ENCODE results near the gene APOB. TPM values are rescaled to one million over a fixed set of nuclear protein-coding genes. Genes with fewer than 3 reads are reported as not detected.
A peak's percentile ranks its signal among the peaks of the same experiment; 100 is the strongest.

APOB gene
- total and polyA plus RNA-seq, 2 of the 13 experiments (the other 11 are each of a cell fraction or from before 2014, with no cell fraction given) = 1,569 to 2,515 TPM

GRCh38 chr2:21040468-21041377 is 3.1 kb downstream of the APOB start (continued):
- TF ChIP-seq REST (IDR thresholded peaks at IDR 0.05; ENCODE audit: borderline replicate concordance in 1 of 2, low read depth in 1 of 2, low read length in 2 of 2) (peak in 1 of 2 experiments; percentile 10; a peak in 1 of 4 replicates), EZH2 (conservative IDR thresholded peaks at IDR 0.05; ENCODE audit: low read depth, low read length) (no peak), BRD4 (CRISPR knock-in tag; IDR thresholded peaks at IDR 0.05) (0 out of 2 replicates have a peak, but pooled peaks have one; percentile 8), PLRG1 (conservative IDR thresholded peaks at IDR 0.05) (no peak)

DNA sequence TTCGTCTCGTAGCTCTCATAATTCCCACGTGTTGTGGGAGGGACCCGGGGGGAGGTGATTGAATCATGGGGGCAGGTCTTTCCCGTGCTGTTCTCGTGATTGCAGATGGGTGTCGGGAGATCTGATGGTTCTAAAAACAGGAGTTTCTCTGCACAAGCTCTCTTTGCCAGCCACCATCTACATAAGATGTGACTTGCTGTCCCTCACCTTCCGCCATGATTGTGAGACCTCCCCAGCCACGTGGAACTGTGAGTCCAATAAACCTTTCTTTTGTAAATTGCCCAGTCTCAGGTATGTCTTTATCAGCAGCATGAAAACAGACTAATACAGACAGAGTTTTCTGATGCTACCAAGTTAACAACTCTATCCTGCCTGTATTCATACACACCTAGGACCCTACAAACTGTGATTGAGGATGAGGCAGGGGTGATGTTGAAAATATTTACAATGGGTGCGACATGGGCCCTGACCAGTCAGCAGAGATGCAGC is 3.9 kb downstream of the APOB start:
- H3K79me2 ChIP-seq (ENCODE audit: insufficient read depth, low read length) = peaks cover 96% of the 10 kb centered on the region
- H3K4me1 ChIP-seq (ENCODE audit: insufficient read depth, low read length) = peaks cover 76% of the 10 kb centered on the region
- H3K9me3 ChIP-seq (ENCODE audit: low read length) = no peaks in the 10 kb centered on the region
- ATAC-seq = no peak
- no peak for FAIRE-seq
- no peaks in the 10 kb centered on the region; a peak in 1 of 5 replicates for H3K27me3 ChIP-seq (ENCODE audit: control insufficient read depth in 1 of 2, insufficient read depth in 2 of 2, low read length in 2 of 2)
- H2AFZ ChIP-seq (ENCODE audit: low read length) = no peak overlapping the region
- H3K4me3 ChIP-seq (replicated peaks in 1 of 3; ENCODE audit: insufficient read depth in 1 of 3, low read depth in 2 of 3, low read length in 3 of 3) = peak overlapping the region; percentile 88 to 96 (median 91)
- H3K27ac ChIP-seq (ENCODE audit: extremely low read length, insufficient read depth, low read length) = peak overlapping the region; percentile 99
- peaks cover 50 to 80% of the 10 kb centered on the region in 2 experiments for H3K36me3 ChIP-seq (replicated peaks in 1 of 2; ENCODE audit: control insufficient read depth in 1 of 2, insufficient read depth in 2 of 2, low read length in 2 of 2)
- peak overlapping the region; percentile 93 for H3K4me2 ChIP-seq (ENCODE audit: low read depth, low read length)
- ChIA-PET POLR2A (interaction anchor here (0.9 to 13.2 kb wide), 6 partner anchors 8 to 78 kb away, joined by 3 to 317 read pairs (median 114); no protein-coding TSS in a partner anchor), CTCF (ENCODE audit: low intra/inter-chr PET ratio, low total read pairs) (no interaction called here)
- H3K9ac ChIP-seq (ENCODE audit: insufficient read depth, low read depth, low read length) = peak overlapping the region; percentile 98
- in situ Hi-C loops (cut with HindIII; ENCODE audit: extremely low pct_ligation_motif_present, low pct_unique_long_range_greater_than_20kb) (loop anchor here (5.0 kb wide), 1 partner anchor 77 kb away; no protein-coding TSS in a partner anchor), intact Hi-C loops (cut with micrococcal nuclease; ENCODE audit: unreplicated experiment) (no loop called here)
- BruUV-seq (replicated peaks) = no TSS peak
- H4K20me1 ChIP-seq (ENCODE audit: insufficient read depth, low read length) = peaks cover 83% of the 10 kb centered on the region
- 24% methylated on average over 10 of the region's 10 CpGs for WGBS (ENCODE audit: low lambda C conversion rate)
- no peak for DNase-seq (ENCODE audit: low spot score)
- TF ChIP-seq PAF1 (CRISPR knock-in tag; IDR thresholded peaks at IDR 0.05) (peak; percentile 91), CBFB (CRISPR knock-in tag; IDR thresholded peaks at IDR 0.05) (0 out of 2 replicates have a peak, but pooled peaks have one; percentile 34), ZNF124 (CRISPR knock-in tag; IDR thresholded peaks at IDR 0.05) (no peak), RBM22 (optimal IDR thresholded peaks at IDR 0.05; ENCODE audit: low read length) (peak; percentile 98), ZBTB1 (CRISPR knock-in tag; IDR thresholded peaks at IDR 0.05; ENCODE audit: borderline replicate concordance) (peak; percentile 55; the same call in 1 of the 2 replicates), ZNF782 (CRISPR knock-in tag; IDR thresholded peaks at IDR 0.05; ENCODE audit: borderline replicate concordance) (no peak), SAP130 (CRISPR knock-in tag; IDR thresholded peaks at IDR 0.05; ENCODE audit: low read depth) (peak; percentile 33; the same call in 1 of the 2 replicates), ZSCAN31 (CRISPR knock-in tag; IDR thresholded peaks at IDR 0.05; ENCODE audit: low read depth) (peak; percentile 42; the same call in 1 of the 2 replicates), POGZ (CRISPR knock-in tag; IDR thresholded peaks at IDR 0.05) (no peak), ZNF878 (CRISPR knock-in tag; IDR thresholded peaks at IDR 0.05) (0 out of 2 replicates have a peak, but pooled peaks have one; percentile 35), PHF5A (CRISPR knock-in tag; IDR thresholded peaks at IDR 0.05; ENCODE audit: low read depth, unreplicated experiment) (peak; percentile 51), YEATS4 (CRISPR knock-in tag; IDR thresholded peaks at IDR 0.05; ENCODE audit: borderline replicate concordance) (no peak), HOXA7 (CRISPR knock-in tag; IDR thresholded peaks at IDR 0.05) (0 out of 2 replicates have a peak, but pooled peaks have one; percentile 37), ZSCAN21 (CRISPR knock-in tag; IDR thresholded peaks at IDR 0.05; ENCODE audit: borderline replicate concordance) (no peak), HOXA3 (CRISPR knock-in tag; IDR thresholded peaks at IDR 0.05) (0 out of 2 replicates have a peak, but pooled peaks have one; percentile 6), ZNF724P (CRISPR knock-in tag; IDR thresholded peaks at IDR 0.05; ENCODE audit: borderline replicate concordance) (no peak)

Measured in HepG2 (cell line).